Glomerular visceral epithelial cell (primary cell): ENCODE results near the gene DOP1A.

Source experiments
- DNase-seq: peaks from one replicate; pipeline ENCODE4 v3.0.0-alpha.2; 2016; ENCODE audit errors: extremely low spot score

DOP1A gene

DNA sequence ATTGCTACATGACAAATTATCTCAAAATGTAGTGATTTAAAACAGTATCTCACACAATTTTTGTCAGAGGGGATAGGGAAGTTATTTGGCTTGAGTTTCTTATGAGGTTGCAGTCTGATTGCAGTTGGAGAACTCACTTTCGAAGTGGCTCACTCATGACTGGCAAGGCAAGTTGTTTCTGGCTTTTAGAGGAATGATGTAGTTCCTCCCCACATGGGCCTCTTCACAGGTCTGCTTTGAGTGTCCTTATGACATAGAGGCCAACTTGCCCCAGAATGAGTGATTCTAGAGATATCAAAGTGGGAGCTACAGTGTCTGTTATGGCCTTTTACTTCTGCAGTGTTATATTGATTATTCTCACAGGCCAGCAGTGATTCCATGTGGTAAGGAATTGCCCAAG, 6.1 kb downstream of the DOP1A start:
- DNase-seq = no peak

DNA sequence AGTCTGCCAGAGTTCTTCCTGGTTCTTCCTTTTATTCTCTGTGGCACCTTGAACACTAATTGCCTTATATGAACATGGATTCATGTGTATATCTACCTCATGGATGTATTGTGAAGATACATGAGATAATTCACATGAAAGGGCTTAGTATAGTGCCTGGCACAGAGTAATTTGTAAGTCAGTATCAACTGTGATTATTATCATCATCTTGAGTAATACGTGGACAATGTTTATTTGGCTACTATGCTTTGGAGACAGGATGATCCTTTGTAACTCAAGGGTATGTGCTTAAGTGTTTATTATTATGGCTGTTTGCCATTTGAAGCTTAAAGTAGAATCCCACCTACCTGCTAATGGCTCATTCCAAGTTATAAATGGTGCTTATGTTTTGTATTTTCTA, 16.0 kb downstream of the DOP1A start:
- DNase-seq = no peak

DNA sequence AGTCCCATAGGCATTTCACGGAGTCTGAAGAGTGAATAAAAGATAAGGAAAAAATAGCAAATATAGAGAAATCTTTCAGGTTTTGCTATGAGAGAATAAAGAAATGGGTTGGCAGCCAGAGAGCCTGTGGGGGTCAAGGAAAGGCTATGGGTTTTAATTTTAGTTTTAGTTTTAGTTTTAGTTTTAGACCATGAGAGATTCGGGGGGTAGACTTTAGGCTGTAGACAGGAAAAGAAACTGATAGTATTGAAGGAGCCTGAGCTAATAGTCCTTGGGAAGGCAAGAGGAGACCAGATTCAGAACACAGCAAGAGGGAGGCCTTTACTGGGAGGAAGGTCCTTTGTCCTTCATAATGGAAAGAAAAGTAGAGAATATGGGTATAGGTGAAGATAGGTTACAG, 19.3 kb downstream of the DOP1A start:
- DNase-seq = no peak

DNA sequence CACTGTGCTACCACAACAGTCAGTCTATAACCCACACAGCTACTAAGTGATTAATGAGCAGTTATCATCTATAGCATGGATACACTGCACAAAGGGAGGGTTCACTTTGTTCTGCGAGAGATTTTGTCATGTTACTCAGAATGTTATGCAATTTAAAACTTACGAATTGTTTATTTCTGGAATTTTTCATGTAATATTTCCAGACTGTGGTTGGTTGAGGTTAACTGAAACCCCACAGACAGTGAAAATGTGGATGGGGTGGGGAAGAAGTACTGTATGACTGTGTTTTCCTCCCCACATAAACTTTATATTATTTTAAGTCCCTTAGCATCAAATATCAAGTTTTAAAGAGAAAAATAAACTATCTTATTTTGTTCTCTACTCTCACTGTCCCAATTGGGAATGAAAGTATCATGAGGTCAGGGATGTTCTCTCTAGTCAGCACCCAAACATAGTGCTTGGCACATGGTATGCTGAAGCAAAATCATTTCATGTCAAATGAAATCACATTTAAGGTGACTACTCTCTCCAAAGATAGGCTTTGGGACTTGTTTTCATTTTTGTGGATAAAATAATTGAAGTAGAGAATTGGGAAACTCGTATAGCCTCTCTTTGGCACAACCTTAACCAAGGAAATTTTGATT, 25.4 kb downstream of the DOP1A start:
- no peak for DNase-seq

DNA sequence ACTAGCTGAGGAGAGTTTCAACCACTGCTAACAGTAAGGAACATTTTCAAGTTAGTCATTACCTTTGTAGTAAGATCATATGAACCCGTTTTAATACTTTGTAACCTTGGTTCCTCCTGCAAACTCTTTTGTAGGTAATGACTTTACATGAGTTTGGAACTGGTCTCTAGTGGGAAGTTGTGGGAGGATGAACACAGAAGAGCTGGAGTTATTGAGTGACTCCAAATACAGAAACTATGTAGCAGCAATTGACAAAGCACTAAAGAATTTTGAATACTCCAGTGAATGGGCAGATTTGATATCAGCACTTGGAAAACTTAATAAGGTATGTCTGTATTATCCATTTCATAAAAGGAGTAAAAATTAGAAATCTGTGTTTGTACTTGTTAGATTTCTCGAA, 29.3 kb downstream of the DOP1A start:
- DNase-seq = peak; percentile 9

DNA sequence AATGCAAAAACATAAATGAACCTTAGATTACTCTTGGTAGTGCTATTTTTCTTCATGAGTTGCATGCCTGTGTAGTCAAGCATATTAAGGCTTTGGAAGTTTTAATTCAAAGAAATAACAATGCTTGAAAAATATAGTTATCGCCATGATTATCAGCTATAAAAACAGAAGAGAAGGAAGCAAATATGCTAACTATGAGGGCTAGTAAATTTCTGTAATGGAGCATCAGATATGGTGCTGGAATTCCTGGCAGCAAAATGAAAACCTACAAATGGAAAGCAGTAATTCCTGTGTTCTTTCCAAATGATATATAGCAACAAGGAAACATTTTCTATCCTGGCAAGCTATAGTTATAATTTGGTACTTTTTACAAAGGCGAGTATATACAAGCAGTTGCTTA, 29.7 kb downstream of the DOP1A start:
- DNase-seq = no peak

DNA sequence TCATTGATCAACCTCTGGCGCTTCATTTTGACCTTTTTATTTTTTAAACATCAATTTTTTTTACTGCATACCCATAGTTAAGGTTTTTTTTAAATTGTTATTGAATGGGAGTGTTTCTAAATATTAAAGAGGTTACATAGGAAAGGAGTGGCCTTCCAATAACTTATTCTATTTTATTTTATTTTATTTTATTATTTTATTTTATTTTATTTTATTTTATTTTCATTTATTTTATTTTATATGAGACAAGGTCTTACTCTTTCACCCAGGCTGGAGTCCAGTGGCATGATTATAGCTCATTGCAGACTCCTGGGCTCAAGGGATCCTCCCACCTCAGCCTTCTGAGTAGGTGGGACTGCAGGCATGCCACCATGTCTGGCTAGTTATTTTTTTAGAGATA, 30.2 kb downstream of the DOP1A start:
- DNase-seq = no peak

DNA sequence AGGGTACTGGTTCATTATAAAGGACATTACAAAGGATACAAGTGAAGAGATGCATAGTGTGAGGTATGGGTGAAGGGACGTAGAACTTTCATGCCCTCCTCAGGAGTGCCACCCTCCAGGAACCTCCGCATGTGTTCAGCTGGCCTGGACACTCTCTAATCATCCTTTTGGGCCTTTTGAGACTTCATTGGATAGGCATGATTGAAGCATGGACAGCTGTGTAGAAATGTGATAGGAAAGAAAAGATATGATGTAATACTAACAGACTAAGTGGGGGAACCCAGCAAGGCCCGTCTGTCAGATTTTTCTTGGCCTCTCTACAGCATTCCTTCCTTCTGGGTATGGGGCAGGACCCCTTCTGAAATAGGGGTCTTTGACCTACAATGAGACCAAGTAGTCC, 31.1 kb downstream of the DOP1A start:
- no peak for DNase-seq

DNA sequence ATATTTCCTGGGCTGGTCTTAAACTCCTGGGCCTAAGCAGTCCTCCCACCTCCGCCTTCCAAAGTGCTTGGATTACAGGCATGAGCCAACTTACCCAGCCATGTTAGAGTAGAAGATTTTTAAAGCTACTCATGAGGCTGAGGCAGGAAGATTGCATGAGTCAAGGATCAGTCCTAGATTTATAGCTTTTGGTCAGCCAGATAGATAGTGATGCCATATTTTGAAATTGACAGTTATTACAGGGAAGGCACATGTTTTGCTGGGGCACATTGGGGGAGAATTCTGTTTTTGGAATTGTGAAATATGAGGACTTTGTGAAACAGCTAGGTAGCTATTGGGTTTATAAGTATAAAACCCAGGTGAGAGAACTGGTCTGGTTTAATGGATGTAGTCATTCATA, 40.9 kb downstream of the DOP1A start:
- DNase-seq = no peak

DNA sequence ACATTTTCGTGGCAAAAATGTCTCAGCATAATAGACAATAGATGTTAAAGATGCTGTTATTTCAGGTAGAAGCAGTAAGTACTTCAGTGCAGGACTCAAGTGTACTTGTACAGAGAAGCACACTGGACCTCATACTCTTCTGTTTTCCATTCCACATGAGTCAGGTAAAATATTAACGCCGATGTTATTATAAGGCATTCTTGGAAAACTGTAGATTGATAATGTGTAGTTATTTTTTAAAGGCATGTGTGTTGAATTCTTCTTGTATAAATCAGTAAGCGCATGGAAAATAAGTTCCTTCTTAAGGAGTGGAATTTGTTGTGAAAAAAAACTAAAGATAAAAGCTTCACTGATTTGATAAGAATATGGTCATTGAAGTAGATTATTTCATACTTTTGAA, 45.8 kb downstream of the DOP1A start:
- peak; percentile 11 for DNase-seq

DNA sequence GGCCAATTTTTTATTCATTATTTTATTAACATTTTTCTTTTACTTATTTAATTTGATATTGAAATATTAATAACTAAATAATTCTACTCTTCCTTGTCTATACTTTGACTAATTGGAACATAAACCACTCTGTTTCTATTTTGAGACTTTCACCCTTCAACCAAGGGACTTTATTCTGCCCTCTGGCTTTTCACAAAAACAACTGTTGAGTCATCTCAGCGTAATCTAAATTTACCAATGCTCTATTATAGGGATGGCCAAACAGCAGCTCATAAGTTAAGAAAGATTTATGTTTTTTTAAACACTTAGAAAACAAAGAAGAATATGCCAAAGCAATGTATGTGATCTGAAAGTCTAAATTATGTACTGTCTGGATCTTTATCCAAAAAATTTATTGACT, 46.7 kb downstream of the DOP1A start:
- no peak for DNase-seq

DNA sequence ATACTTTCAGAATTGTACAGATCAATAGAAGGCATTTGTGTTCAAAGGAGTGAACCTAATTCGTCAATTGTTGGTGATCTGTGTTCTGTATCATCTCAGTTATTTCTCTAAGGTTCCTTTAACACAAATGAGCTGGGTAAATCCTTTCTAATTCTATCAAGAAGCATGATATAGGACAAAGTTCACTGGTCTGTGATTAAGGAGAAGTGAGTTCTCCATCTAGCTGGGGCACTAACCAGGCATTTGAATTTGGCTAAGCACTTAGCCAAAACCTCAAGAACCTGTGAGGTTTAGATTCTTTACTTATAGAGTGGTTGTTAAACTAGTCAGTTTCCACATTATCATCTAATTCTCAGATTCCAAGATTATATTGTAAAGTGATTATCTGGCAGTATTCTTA, 50.3 kb downstream of the DOP1A start:
- no peak for DNase-seq

DNA sequence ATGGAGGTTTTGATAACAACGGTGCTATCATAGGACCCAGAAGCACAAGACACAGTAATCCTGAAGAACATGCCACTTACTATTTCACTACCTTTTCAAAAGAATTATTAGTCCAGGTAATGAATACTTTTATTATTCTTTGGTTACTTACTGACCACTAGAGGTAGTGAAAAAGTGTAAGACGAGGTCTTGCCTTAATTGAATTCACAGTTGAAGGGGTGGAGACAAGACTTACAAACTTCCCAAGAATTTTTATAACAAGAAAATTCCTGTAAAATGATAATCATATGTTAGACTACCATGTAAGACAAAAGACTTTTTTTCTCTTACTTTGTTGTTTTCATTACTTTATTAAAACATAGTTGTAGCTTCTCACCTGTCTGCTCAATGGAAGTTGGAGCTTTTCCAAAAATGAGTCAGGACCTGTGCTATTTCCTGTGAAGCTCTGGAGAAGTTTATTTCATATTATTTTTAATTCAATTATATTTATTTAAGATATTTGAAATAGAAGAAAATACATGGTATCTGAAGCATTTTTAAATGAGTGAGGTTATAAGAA, 52.4 kb downstream of the DOP1A start:
- peak; percentile 3 for DNase-seq

DNA sequence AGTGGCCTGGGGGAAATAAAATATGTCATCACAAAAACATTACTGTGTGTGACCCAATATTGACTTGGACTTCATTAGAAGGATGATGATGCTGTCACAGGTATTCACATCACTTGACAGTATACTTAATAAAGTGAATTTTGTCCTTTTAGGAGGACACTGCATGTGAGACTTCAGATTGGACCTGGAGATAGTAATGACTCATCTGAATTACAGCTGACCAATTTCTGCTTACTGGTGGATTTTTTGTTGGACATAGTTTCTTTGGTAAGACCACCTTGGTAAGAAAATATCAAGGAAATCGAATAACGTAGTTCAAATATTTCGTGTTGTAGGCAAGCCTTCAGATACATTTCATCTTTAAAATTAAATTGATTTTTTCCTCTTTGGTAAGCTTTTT, 57.1 kb downstream of the DOP1A start:
- DNase-seq = no peak

DNA sequence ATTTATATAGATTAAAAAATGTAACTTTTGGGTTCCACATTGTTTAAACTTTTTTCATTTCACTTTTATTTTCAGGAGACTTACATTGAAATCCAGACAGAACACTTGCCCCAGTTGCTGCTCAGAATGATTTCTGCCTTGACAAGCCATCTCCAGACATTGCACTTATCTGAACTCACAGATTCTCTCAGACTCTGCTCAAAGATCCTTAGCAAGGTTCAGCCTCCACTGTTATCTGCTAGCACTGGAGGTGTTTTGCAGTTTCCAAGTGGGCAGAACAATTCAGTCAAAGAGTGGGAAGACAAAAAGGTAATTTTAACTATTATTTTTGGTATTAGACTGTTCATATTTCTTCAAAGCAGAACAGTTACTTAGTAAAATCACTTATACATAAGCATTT, 58.0 kb downstream of the DOP1A start:
- DNase-seq = no peak

DNA sequence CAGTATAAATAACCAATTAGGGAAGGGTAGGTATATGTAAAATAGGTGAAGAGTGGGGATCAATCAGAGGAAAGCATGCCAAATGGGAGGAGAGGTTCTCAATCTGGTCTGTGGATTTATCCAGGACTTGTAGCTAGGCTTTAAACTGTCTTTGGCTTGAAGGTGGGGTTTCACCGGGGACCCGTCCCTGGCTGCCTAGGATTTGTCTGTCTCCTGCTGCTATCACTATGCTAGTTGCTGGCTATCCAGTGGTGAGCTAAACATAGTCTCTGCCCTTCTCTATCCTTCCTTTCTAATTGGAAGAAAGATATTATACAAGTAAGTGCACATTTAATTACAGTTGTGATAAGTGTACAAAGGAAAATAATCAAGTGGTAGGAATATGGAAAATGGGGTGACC, 58.8 kb downstream of the DOP1A start:
- DNase-seq = no peak

DNA sequence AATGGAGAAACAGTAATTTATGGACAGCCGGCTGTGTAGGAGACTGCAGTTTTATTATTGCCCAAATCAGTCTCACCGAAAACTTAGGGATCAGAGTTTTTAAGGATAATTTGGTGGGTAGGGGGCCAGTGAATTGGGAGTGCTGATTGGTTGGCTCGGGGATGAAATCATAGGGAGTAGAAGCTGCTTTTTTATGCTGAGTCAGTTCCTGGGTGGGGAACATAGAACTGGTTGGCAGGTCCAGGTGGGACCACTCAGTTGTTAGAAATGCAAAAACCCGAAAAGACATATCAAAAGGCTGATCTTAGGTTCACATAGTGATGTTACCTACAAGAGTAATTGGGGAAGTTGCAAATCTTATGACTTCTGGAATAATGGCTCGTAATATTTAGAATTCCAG, 59.3 kb downstream of the DOP1A start:
- no peak for DNase-seq

DNA sequence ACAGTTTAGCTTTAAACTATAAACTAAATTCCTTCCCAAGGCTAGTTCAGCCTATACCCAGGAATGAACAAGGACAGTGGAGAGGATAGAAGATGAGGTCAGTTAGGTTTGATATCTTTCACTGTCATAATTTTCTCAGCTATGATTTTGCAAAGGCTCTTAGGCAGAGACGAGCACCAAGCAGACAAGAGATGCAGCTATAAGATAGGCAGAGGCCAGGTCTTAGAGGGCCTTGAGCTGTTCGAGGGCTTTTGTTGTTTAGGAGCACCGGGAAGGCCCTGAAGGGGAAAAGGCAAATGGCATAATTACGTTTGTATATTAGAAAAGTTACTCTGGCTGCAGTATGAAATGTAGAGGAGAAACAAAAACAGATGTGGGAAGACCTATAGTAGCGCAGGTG, 59.8 kb downstream of the DOP1A start:
- DNase-seq = no peak

DNA sequence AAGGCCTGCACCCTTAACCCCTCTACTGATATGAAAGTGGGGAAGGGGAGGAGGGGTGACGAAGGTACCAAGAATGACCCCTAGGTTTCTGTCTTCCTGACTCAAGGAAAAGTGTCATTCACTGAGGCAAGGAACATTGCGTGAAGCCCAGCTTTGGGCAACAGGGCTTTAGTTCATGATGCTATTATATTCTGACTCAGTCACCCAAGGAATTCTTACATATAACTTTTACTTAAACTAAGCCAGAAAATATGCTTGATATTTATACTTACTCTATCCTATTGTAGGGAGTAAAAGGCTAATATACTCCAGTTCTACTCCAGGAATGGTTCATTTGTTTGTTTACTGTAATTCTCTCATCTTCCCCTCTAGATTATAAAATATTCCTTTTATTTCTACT, 60.5 kb downstream of the DOP1A start:
- DNase-seq = no peak

DNA sequence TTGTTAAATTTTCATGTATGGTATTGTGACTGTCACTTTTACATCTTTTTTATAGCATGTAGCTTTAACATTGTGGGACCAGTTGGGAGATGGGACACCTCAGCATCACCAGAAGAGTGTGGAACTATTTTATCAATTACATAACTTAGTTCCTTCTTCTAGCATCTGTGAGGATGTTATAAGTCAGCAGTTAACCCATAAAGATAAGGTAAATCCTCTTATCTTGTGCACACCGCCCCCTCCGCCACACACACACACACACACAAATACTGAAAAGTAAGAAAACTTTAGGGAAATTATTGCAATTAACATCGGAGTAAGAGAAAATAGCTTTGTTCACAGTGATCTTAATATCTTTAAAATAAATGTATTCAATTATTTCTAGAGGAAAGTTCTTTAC, 64.7 kb downstream of the DOP1A start:
- no peak for DNase-seq

DNA sequence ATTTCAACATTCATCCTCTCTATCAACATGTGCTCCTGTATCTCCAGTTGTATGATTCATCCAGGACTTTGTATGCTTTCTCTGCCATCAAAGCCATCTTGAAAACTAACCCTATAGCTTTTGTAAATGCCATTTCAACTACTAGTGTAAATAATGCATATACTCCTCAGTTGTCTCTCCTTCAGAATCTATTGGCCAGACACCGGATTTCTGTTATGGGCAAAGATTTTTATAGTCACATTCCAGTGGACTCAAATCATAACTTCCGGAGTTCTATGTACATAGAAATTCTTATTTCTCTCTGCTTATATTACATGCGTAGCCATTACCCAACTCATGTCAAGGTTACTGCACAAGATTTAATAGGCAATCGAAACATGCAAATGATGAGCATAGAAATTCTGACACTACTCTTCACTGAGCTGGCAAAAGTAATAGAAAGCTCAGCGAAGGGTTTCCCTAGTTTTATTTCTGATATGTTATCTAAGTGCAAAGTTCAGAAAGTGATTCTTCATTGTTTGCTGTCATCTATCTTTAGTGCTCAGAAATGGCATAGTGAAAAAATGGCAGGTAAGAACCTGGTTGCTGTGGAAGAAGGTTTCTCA, 70.7 kb downstream of the DOP1A start:
- DNase-seq = no peak

DNA sequence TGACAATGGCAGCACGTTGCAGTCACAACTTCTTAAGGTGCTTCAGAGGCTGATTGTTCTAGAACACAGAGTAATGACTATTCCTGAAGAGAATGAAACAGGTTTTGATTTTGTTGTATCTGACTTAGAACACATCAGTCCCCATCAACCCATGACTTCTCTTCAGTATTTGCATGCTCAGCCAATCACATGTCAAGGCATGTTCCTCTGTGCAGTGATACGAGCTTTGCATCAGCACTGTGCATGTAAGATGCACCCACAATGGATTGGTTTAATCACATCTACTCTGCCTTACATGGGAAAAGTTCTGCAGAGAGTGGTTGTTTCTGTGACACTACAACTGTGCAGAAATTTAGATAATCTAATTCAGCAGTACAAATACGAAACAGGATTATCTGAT, 71.3 kb downstream of the DOP1A start:
- DNase-seq = no peak

DNA sequence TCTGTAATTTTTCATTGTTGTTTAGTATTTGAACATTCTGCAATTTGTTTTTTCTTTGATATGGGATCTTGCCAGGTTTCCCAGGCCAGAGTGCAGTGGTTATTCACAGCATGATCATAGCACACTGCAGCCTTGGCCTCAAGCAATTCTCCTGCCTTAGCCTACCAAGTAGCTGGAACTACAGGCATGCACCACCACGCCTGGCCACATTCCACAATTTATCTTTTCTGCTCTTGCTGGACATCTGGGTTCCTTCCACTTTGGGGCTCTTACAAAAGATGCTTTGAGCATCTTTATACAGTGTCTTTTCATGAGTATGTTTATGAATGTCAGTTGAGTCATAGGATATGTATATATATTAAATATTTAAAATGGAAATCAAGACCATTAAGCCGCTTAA, 83.6 kb downstream of the DOP1A start:
- no peak for DNase-seq

DNA sequence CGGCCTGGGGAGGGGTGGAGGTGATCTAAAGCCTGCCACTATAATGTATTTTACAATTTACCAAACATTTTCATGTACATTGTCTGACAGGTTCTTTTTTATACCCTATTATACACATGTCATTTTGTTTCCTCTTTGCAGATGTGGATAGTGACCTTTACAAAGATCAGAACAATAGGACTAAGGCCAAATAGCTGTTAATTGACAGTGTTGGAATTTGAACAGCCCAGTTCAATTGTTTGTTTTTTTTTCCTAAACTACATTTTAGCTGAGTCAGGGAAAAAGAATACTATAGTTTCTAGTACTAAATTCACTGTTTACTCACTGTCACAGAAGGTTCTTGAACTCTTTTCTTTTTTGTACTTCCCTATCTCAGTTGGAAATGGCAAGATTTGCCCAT, 85.4 kb downstream of the DOP1A start:
- DNase-seq = no peak
